HPDE6-E6E7 (cell line): ENCODE results near the gene SRPK2.

Experiments used
- DNase-seq: peaks from one replicate; pipeline ENCODE4 v3.0.0; 2011; ENCODE audit warnings: missing footprints; ENCODE audit errors: extremely low spot score

The SRPK2 gene

GRCh38 chr7:105098863-105099515 is 289.7 kb downstream of the SRPK2 start:
- peak; percentile 38 for DNase-seq

- peak; percentile 56 for DNase-seq
Observed at GRCh38 chr7:105097619-105098018, 291.1 kb downstream of the SRPK2 start.

GRCh38 chr7:105096306-105096705 is 292.4 kb downstream of the SRPK2 start:
- no peak for DNase-seq

GRCh38 chr7:105094966-105095365 is 293.8 kb downstream of the SRPK2 start:
- DNase-seq: no peak

GRCh38 chr7:105088456-105088855 is 300.3 kb downstream of the SRPK2 start:
- no peak for DNase-seq

- no peak for DNase-seq
Observed at GRCh38 chr7:105087981-105088380, 300.7 kb downstream of the SRPK2 start.

- DNase-seq: no peak
Observed at GRCh38 chr7:105086850-105087249, 301.9 kb downstream of the SRPK2 start.

GRCh38 chr7:105084581-105084980 is 304.1 kb downstream of the SRPK2 start:
- DNase-seq: no peak

GRCh38 chr7:105079348-105079747 is 309.4 kb downstream of the SRPK2 start:
- no peak for DNase-seq

- DNase-seq: no peak
Observed at GRCh38 chr7:105073143-105073542, 315.6 kb downstream of the SRPK2 start.

GRCh38 chr7:105068886-105069285 is 319.8 kb downstream of the SRPK2 start:
- no peak for DNase-seq

GRCh38 chr7:105067691-105068090 is 321.0 kb downstream of the SRPK2 start:
- no peak for DNase-seq
